ENCODE measurements around the gene NTM.

The NTM gene

GRCh38 chr11:131750692-131751091 lies 380.3 kb downstream of the NTM start:
- TF ChIP-seq CTCF (IDR thresholded peaks at IDR 0.05; ENCODE audit: poor library complexity, severe bottlenecking): no peak
- no peaks in the 10 kb centered on the region for H3K27me3 ChIP-seq (ENCODE audit: insufficient read depth, poor library complexity, severe bottlenecking)
- no peaks in the 10 kb centered on the region for H3K9me3 ChIP-seq (ENCODE audit: severe bottlenecking)
- DNase-seq (ENCODE audit: low spot score): no peak
- no peak overlapping the region for H3K27ac ChIP-seq (ENCODE audit: poor library complexity, severe bottlenecking)
- H3K36me3 ChIP-seq (ENCODE audit: low read depth): no peaks in the 10 kb centered on the region
- no peak for ATAC-seq (ENCODE audit: low read depth)
- H3K4me1 ChIP-seq (ENCODE audit: insufficient read depth, poor library complexity, severe bottlenecking): no peaks in the 10 kb centered on the region
- no peak overlapping the region for H3K4me3 ChIP-seq (ENCODE audit: severe bottlenecking)

GRCh38 chr11:131754671-131755070 lies 384.3 kb downstream of the NTM start:
- Histone ChIP-seq H3K9me3 (ENCODE audit: severe bottlenecking) (no peaks in the 10 kb centered on the region), H3K27ac (ENCODE audit: poor library complexity, severe bottlenecking) (no peak overlapping the region), H3K4me3 (ENCODE audit: severe bottlenecking) (no peak overlapping the region), H3K4me1 (ENCODE audit: insufficient read depth, poor library complexity, severe bottlenecking) (no peaks in the 10 kb centered on the region), H3K27me3 (ENCODE audit: insufficient read depth, poor library complexity, severe bottlenecking) (peaks cover 16% of the 10 kb centered on the region), H3K36me3 (ENCODE audit: low read depth) (no peaks in the 10 kb centered on the region)
- DNase-seq (ENCODE audit: low spot score) (no peak), ATAC-seq (ENCODE audit: low read depth) (no peak)
- no peak for TF ChIP-seq CTCF (IDR thresholded peaks at IDR 0.05; ENCODE audit: poor library complexity, severe bottlenecking)

GRCh38 chr11:131756479-131757110 lies 386.2 kb downstream of the NTM start:
- H3K27me3 ChIP-seq (ENCODE audit: insufficient read depth, poor library complexity, severe bottlenecking): peaks cover 21% of the 10 kb centered on the region
- H3K36me3 ChIP-seq (ENCODE audit: low read depth): no peaks in the 10 kb centered on the region
- no peak for TF ChIP-seq CTCF (IDR thresholded peaks at IDR 0.05; ENCODE audit: poor library complexity, severe bottlenecking)
- no peak overlapping the region for H3K27ac ChIP-seq (ENCODE audit: poor library complexity, severe bottlenecking)
- DNase-seq (ENCODE audit: low spot score) (no peak), ATAC-seq (ENCODE audit: low read depth) (no peak)
- no peak overlapping the region for H3K4me3 ChIP-seq (ENCODE audit: severe bottlenecking)
- H3K9me3 ChIP-seq (ENCODE audit: severe bottlenecking): no peaks in the 10 kb centered on the region
- no peaks in the 10 kb centered on the region for H3K4me1 ChIP-seq (ENCODE audit: insufficient read depth, poor library complexity, severe bottlenecking)

GRCh38 chr11:131758726-131759125 lies 388.3 kb downstream of the NTM start:
- peaks cover 30% of the 10 kb centered on the region for H3K27me3 ChIP-seq (ENCODE audit: insufficient read depth, poor library complexity, severe bottlenecking)
- ATAC-seq (ENCODE audit: low read depth): no peak
- H3K36me3 ChIP-seq (ENCODE audit: low read depth): no peaks in the 10 kb centered on the region
- no peak for DNase-seq (ENCODE audit: low spot score)
- H3K27ac ChIP-seq (ENCODE audit: poor library complexity, severe bottlenecking): no peak overlapping the region
- H3K9me3 ChIP-seq (ENCODE audit: severe bottlenecking): no peaks in the 10 kb centered on the region
- H3K4me1 ChIP-seq (ENCODE audit: insufficient read depth, poor library complexity, severe bottlenecking): no peaks in the 10 kb centered on the region
- TF ChIP-seq CTCF (IDR thresholded peaks at IDR 0.05; ENCODE audit: poor library complexity, severe bottlenecking): no peak
- no peak overlapping the region for H3K4me3 ChIP-seq (ENCODE audit: severe bottlenecking)

GRCh38 chr11:131759140-131759539 lies 388.7 kb downstream of the NTM start:
- Histone ChIP-seq H3K4me3 (ENCODE audit: severe bottlenecking) (no peak overlapping the region), H3K36me3 (ENCODE audit: low read depth) (no peaks in the 10 kb centered on the region), H3K27ac (ENCODE audit: poor library complexity, severe bottlenecking) (no peak overlapping the region), H3K9me3 (ENCODE audit: severe bottlenecking) (no peaks in the 10 kb centered on the region), H3K4me1 (ENCODE audit: insufficient read depth, poor library complexity, severe bottlenecking) (no peaks in the 10 kb centered on the region), H3K27me3 (ENCODE audit: insufficient read depth, poor library complexity, severe bottlenecking) (peaks cover 34% of the 10 kb centered on the region)
- ATAC-seq (ENCODE audit: low read depth): no peak
- DNase-seq (ENCODE audit: low spot score): no peak
- TF ChIP-seq CTCF (IDR thresholded peaks at IDR 0.05; ENCODE audit: poor library complexity, severe bottlenecking): no peak
